GM23338 (cell line): ENCODE results near the gene CDKN2AIPNL.

Experiments used
- CREB1 ChIP-seq: fragments of 250-450 bp; sonication (Bioruptor Pico); IDR thresholded peaks from 2 replicates; pipeline ENCODE4 v1.5.0; 2020; ENCODE audit warnings: low read depth, mild to moderate bottlenecking, moderate library complexity
- CTCF ChIP-seq, 2 experiments: fragments of 200-600 bp in 1 of 2; sonication (generic) in 1 of 2; conservative IDR thresholded peaks; 2 replicates each; pipeline versions ENCODE4 v1.5.1 to v1.6.1; 2016 to 2017; ENCODE audit warnings: antibody characterized with exemption in 2 of 2, low read depth in 2 of 2, mild to moderate bottlenecking in 2 of 2, moderate library complexity in 1 of 2
- ETS1 ChIP-seq: IDR thresholded peaks from 2 replicates; pipeline ENCODE4 v1.6.1; 2016; ENCODE audit warnings: antibody characterized with exemption
- EZH2 ChIP-seq: fragments of 200-600 bp; sonication (generic); IDR thresholded peaks from one replicate; pipeline ENCODE4 v1.8.0; 2017; ENCODE audit warnings: antibody characterized with exemption, mild to moderate bottlenecking, low read depth; ENCODE audit not compliant: unreplicated experiment
- EZH2phosphoT487 ChIP-seq: fragments of 200-600 bp; sonication (generic); IDR thresholded peaks from one replicate; pipeline ENCODE4 v1.8.1; 2018; ENCODE audit warnings: antibody characterized with exemption; ENCODE audit not compliant: unreplicated experiment
- JUNB ChIP-seq: IDR thresholded peaks from one replicate; pipeline ENCODE4 v1.6.1; 2016; ENCODE audit warnings: antibody characterized with exemption; ENCODE audit not compliant: unreplicated experiment
- NANOG ChIP-seq: IDR thresholded peaks from 2 replicates; pipeline ENCODE4 v1.6.1; 2016; ENCODE audit warnings: antibody characterized with exemption, borderline replicate concordance
- POLR2AphosphoS5 ChIP-seq: IDR thresholded peaks from 2 replicates; pipeline ENCODE4 v1.6.1; 2016; ENCODE audit warnings: antibody characterized with exemption, low read depth
- REST ChIP-seq: IDR thresholded peaks from one replicate; pipeline ENCODE4 v1.6.1; 2018; ENCODE audit warnings: antibody characterized with exemption; ENCODE audit not compliant: unreplicated experiment
- ZNF114 ChIP-seq: fragments of 250-450 bp; sonication (Bioruptor Pico); IDR thresholded peaks from 2 replicates; pipeline ENCODE4 v1.5.0; 2020; ENCODE audit warnings: mild to moderate bottlenecking, moderate library complexity
- ZNF331 ChIP-seq: fragments of 250-450 bp; sonication (Bioruptor Pico); IDR thresholded peaks from 2 replicates; pipeline ENCODE4 v1.5.0; 2020; ENCODE audit warnings: low read depth, mild to moderate bottlenecking, moderate library complexity
- ZNF462 ChIP-seq: fragments of 250-450 bp; sonication (Bioruptor Pico); IDR thresholded peaks from 2 replicates; pipeline ENCODE4 v1.5.0; 2020; ENCODE audit warnings: mild to moderate bottlenecking, moderate library complexity

- TF ChIP-seq EZH2phosphoT487 (no peak), CTCF (conservative IDR thresholded peaks at IDR 0.05; ENCODE audit: low read depth in 2 of 2) (no peak), POLR2AphosphoS5 (no peak), EZH2 (no peak), ETS1 (no peak), JUNB (no peak), CREB1 (CRISPR knock-in tag) (no peak), REST (no peak), ZNF331 (CRISPR knock-in tag) (no peak), ZNF114 (CRISPR knock-in tag) (no peak), ZNF462 (CRISPR knock-in tag) (no peak), NANOG (no peak)
Measured at GRCh38 chr5:134432174-134432573, 20.5 kb upstream of the CDKN2AIPNL start.
